ENCODE measurements around the gene TP53BP1.

- no peak for TF ChIP-seq POLR2A (IDR thresholded peaks at IDR 0.05)
- TF ChIP-seq, protein P1, sequence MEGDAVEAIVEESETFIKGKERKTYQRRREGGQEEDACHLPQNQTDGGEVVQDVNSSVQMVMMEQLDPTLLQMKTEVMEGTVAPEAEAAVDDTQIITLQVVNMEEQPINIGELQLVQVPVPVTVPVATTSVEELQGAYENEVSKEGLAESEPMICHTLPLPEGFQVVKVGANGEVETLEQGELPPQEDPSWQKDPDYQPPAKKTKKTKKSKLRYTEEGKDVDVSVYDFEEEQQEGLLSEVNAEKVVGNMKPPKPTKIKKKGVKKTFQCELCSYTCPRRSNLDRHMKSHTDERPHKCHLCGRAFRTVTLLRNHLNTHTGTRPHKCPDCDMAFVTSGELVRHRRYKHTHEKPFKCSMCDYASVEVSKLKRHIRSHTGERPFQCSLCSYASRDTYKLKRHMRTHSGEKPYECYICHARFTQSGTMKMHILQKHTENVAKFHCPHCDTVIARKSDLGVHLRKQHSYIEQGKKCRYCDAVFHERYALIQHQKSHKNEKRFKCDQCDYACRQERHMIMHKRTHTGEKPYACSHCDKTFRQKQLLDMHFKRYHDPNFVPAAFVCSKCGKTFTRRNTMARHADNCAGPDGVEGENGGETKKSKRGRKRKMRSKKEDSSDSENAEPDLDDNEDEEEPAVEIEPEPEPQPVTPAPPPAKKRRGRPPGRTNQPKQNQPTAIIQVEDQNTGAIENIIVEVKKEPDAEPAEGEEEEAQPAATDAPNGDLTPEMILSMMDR (IDR thresholded peaks at IDR 0.05): no peak
Observed at GRCh38 chr15:43487271-43487895, 5.6 kb downstream of the TP53BP1 start.
